HepG2 (cell line): ENCODE data around the gene DDX28. TPM values are rescaled to one million over a fixed set of nuclear protein-coding genes. Genes with fewer than 3 reads are reported as not detected.

Source experiments
- ARNT ChIP-seq: fragments of 450-650 bp; IDR thresholded peaks from 2 replicates; pipeline ENCODE4 v1.6.1; 2017
- ATF7 ChIP-seq, 2 experiments: fragments of 450-650 bp in 1 of 2; sonication (generic) in 1 of 2; formaldehyde crosslinking in 1 of 2; IDR thresholded peaks; 2 replicates each; pipeline versions ENCODE4 v1.4.0 to v1.6.1; 2016 to 2020; ENCODE audit warnings: antibody characterized with exemption in 1 of 2, mild to moderate bottlenecking in 1 of 2, missing genetic modification reagents in 1 of 2
- MBD4 ChIP-seq: IDR thresholded peaks from 2 replicates; pipeline ENCODE4 v1.6.1; 2012; ENCODE audit warnings: low read length, inconsistent platforms, borderline replicate concordance
- NCOA5 ChIP-seq: sonication (generic); formaldehyde crosslinking; IDR thresholded peaks from 2 replicates; pipeline ENCODE4 v1.4.0; 2020; ENCODE audit warnings: missing genetic modification reagents
- NPAS2 ChIP-seq: sonication (generic); formaldehyde crosslinking; IDR thresholded peaks from 2 replicates; pipeline ENCODE4 v1.8.0; 2022; ENCODE audit warnings: mild to moderate bottlenecking, missing genetic modification reagents, borderline replicate concordance
- NR2F6 ChIP-seq, 2 experiments: IDR thresholded peaks; 2 replicates each; pipeline ENCODE4 v1.6.1; 2016; ENCODE audit warnings: antibody characterized with exemption in 1 of 2, mild to moderate bottlenecking in 1 of 2
- PAX8 ChIP-seq: sonication (generic); formaldehyde crosslinking; IDR thresholded peaks from 2 replicates; pipeline ENCODE4 v1.8.0; 2022; ENCODE audit warnings: mild to moderate bottlenecking, missing genetic modification reagents, borderline replicate concordance
- PHF8 ChIP-seq: sonication (generic); formaldehyde crosslinking; IDR thresholded peaks from 2 replicates; pipeline ENCODE4 v1.5.0; 2020; ENCODE audit warnings: missing genetic modification reagents
- POLR2G ChIP-seq: fragments of 200-400 bp; formaldehyde crosslinking; IDR thresholded peaks from 2 replicates; pipeline ENCODE4 v1.6.1; 2018; ENCODE audit warnings: mild to moderate bottlenecking, low read depth, low read length, moderate library complexity
- PPARG ChIP-seq: conservative IDR thresholded peaks from 2 replicates; pipeline ENCODE4 v1.6.1; 2016; ENCODE audit warnings: missing biosample characterization, missing genetic modification reagents
- SAFB2 ChIP-seq: sonication (generic); formaldehyde crosslinking; IDR thresholded peaks from 2 replicates; pipeline ENCODE4 v1.5.1; 2020; ENCODE audit warnings: missing genetic modification reagents, low read depth, mild to moderate bottlenecking, borderline replicate concordance
- SRSF9 ChIP-seq: fragments of 200-400 bp; formaldehyde crosslinking; IDR thresholded peaks from 2 replicates; pipeline ENCODE4 v1.6.1; 2018; ENCODE audit warnings: borderline replicate concordance, mild to moderate bottlenecking, low read depth, low read length; ENCODE audit not compliant: insufficient read depth, poor library complexity, severe bottlenecking
- YEATS2 ChIP-seq: sonication (generic); formaldehyde crosslinking; IDR thresholded peaks from 2 replicates; pipeline ENCODE4 v1.4.0; 2020; ENCODE audit warnings: missing genetic modification reagents, borderline replicate concordance
- ZFP41 ChIP-seq: sonication (generic); formaldehyde crosslinking; IDR thresholded peaks from 2 replicates; pipeline ENCODE4 v1.4.0; 2020; ENCODE audit warnings: mild to moderate bottlenecking, missing genetic modification reagents, borderline replicate concordance
- ZNF12 ChIP-seq: sonication (generic); formaldehyde crosslinking; IDR thresholded peaks from 2 replicates; pipeline ENCODE4 v1.5.0; 2020; ENCODE audit warnings: missing genetic modification reagents
- ZNF225 ChIP-seq: sonication (generic); formaldehyde crosslinking; IDR thresholded peaks from 2 replicates; pipeline ENCODE4 v1.4.0; 2020; ENCODE audit warnings: mild to moderate bottlenecking, missing genetic modification reagents
- ZNF354B ChIP-seq: sonication (generic); formaldehyde crosslinking; IDR thresholded peaks from 2 replicates; pipeline ENCODE4 v1.8.0; 2022; ENCODE audit warnings: mild to moderate bottlenecking, missing genetic modification reagents
- ZNF468 ChIP-seq: sonication (generic); formaldehyde crosslinking; IDR thresholded peaks from 2 replicates; pipeline ENCODE4 v1.8.0; 2022; ENCODE audit warnings: mild to moderate bottlenecking, moderate library complexity, missing genetic modification reagents
- ZNF564 ChIP-seq: sonication (generic); formaldehyde crosslinking; IDR thresholded peaks from 2 replicates; pipeline ENCODE4 v1.8.1; 2023; ENCODE audit warnings: mild to moderate bottlenecking, missing genetic modification reagents
- ZNF629 ChIP-seq: sonication (generic); formaldehyde crosslinking; conservative IDR thresholded peaks from 2 replicates; pipeline ENCODE4 v1.5.0; 2020; ENCODE audit warnings: missing genetic modification reagents
- ZNF670 ChIP-seq: sonication (generic); formaldehyde crosslinking; IDR thresholded peaks from 2 replicates; pipeline ENCODE4 v1.8.0; 2022; ENCODE audit warnings: mild to moderate bottlenecking, missing genetic modification reagents, borderline replicate concordance
- ZNF83 ChIP-seq: sonication (generic); formaldehyde crosslinking; IDR thresholded peaks from 2 replicates; pipeline ENCODE4 v1.4.0; 2020; ENCODE audit warnings: missing genetic modification reagents, mild to moderate bottlenecking, borderline replicate concordance
- polyA plus RNA-seq, 8 experiments: library from polyadenylated mRNA; depleted of rRNA in 3 of 8; stranded (reverse) in 7 of 8; unstranded in 1 of 8; fragments of >200 nt; fragmentation: Illumina TruSeq in 4 of 8; extraction: Trizol in 4 of 8; gene quantifications; 2 replicates each; pipeline versions ENCODE4 v1.2.1 to v1.2.3, GENCODE V29; 2011 to 2016; ENCODE audit warnings: low read depth in 4 of 8, missing spikeins in 1 of 8, mixed read lengths in 1 of 8; ENCODE audit not compliant: insufficient read depth in 1 of 8
- total RNA-seq, 5 experiments: library from RNA; depleted of rRNA; stranded (reverse); fragments of >200 nt; fragmentation: Illumina TruSeq; extraction: Trizol; gene quantifications; 2 replicates each; pipeline ENCODE4 v1.2.3, GENCODE V29; 2016; ENCODE audit warnings: low read depth in 1 of 5
- TF ChIP-seq, protein P1 (sequence below): sonication (generic); formaldehyde crosslinking; IDR thresholded peaks from 2 replicates; pipeline ENCODE4 v1.4.0; 2020; ENCODE audit warnings: missing genetic modification reagents, borderline replicate concordance
- TF ChIP-seq, protein P2 (sequence below): fragments of 450-650 bp; IDR thresholded peaks from 2 replicates; pipeline ENCODE4 v1.6.1; 2016
- TF ChIP-seq, protein P3 (sequence below): sonication (generic); formaldehyde crosslinking; IDR thresholded peaks from 2 replicates; pipeline ENCODE4 v1.8.0; 2022; ENCODE audit warnings: missing genetic modification reagents, mild to moderate bottlenecking, moderate library complexity, borderline replicate concordance

DDX28 gene
- total and polyA plus RNA-seq, 2 of the 13 experiments (the other 11 are each of a cell fraction or from before 2014, with no cell fraction given), result 14.1 to 16.4 TPM

DNA sequence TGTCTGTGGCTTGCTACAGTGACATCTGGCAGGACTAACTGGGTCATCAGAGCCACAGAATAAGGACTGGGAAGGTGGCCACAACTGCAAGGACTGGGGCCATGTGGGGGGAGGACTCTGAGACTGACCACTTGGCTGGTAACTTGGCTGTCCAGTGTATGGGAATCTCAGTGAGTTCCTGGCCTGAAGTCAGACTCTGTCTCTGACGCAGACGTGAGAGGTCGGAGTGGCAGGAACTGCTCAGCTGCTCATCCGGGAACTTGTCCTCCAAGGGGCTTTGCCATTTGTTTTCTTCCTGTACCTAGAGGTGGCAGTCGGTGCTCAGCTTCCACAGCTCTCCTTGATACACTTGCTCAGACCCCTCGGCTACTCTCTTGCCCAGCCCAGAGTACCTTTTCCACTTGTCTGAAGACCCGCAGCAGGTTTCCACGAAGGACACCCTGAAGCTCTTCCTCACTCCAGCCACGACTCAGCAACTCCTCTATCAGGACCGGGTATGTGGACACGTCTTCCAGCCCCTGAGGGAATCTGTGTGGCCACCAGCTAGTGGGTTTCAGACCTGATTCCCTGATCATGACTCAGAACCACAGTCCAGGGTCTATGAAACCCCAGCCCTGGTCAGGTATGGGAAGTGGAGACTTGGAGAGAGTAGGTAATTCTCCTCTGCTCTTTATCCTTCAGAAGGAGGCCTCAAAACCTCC is 35.4 kb downstream of the DDX28 start (continued):
- TF ChIP-seq, protein P1, sequence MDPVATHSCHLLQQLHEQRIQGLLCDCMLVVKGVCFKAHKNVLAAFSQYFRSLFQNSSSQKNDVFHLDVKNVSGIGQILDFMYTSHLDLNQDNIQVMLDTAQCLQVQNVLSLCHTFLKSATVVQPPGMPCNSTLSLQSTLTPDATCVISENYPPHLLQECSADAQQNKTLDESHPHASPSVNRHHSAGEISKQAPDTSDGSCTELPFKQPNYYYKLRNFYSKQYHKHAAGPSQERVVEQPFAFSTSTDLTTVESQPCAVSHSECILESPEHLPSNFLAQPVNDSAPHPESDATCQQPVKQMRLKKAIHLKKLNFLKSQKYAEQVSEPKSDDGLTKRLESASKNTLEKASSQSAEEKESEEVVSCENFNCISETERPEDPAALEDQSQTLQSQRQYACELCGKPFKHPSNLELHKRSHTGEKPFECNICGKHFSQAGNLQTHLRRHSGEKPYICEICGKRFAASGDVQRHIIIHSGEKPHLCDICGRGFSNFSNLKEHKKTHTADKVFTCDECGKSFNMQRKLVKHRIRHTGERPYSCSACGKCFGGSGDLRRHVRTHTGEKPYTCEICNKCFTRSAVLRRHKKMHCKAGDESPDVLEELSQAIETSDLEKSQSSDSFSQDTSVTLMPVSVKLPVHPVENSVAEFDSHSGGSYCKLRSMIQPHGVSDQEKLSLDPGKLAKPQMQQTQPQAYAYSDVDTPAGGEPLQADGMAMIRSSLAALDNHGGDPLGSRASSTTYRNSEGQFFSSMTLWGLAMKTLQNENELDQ, result 0 out of 2 replicates have a peak, but pooled peaks have one; percentile 5
- TF ChIP-seq NPAS2 (CRISPR knock-in tag) (no peak), NR2F6 (IDR thresholded peaks at IDR 0.05) (no peak), NR2F6 (CRISPR knock-in tag; IDR thresholded peaks at IDR 0.05) (0 out of 2 replicates have a peak, but pooled peaks have one; percentile 11), ZNF354B (no peak), MBD4 (no peak), ZFP41 (CRISPR knock-in tag) (no peak), ZNF12 (no peak), ATF7 (IDR thresholded peaks at IDR 0.05) (no peak), ATF7 (CRISPR knock-in tag; IDR thresholded peaks at IDR 0.05) (no peak), SRSF9 (no peak), POLR2G (peak; percentile 30; the same call in 1 of the 2 replicates), PPARG (no peak), PAX8 (CRISPR knock-in tag) (no peak), YEATS2 (CRISPR knock-in tag) (peak; percentile 48; the same call in 1 of the 2 replicates), ZNF564 (CRISPR knock-in tag) (no peak), ZNF670 (0 out of 2 replicates have a peak, but pooled peaks have one; percentile 27), ZNF468 (CRISPR knock-in tag) (no peak), ZNF83 (CRISPR knock-in tag) (no peak), SAFB2 (no peak), ZNF629 (CRISPR knock-in tag) (no peak), ZNF225 (CRISPR knock-in tag) (no peak), ARNT (no peak), NCOA5 (no peak), PHF8 (CRISPR knock-in tag) (0 out of 2 replicates have a peak, but pooled peaks have one; percentile 32)
- TF ChIP-seq, protein P2, sequence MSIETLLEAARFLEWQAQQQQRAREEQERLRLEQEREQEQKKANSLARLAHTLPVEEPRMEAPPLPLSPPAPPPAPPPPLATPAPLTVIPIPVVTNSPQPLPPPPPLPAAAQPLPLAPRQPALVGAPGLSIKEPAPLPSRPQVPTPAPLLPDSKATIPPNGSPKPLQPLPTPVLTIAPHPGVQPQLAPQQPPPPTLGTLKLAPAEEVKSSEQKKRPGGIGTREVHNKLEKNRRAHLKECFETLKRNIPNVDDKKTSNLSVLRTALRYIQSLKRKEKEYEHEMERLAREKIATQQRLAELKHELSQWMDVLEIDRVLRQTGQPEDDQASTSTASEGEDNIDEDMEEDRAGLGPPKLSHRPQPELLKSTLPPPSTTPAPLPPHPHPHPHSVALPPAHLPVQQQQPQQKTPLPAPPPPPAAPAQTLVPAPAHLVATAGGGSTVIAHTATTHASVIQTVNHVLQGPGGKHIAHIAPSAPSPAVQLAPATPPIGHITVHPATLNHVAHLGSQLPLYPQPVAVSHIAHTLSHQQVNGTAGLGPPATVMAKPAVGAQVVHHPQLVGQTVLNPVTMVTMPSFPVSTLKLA, result no peak
- TF ChIP-seq, protein P3, sequence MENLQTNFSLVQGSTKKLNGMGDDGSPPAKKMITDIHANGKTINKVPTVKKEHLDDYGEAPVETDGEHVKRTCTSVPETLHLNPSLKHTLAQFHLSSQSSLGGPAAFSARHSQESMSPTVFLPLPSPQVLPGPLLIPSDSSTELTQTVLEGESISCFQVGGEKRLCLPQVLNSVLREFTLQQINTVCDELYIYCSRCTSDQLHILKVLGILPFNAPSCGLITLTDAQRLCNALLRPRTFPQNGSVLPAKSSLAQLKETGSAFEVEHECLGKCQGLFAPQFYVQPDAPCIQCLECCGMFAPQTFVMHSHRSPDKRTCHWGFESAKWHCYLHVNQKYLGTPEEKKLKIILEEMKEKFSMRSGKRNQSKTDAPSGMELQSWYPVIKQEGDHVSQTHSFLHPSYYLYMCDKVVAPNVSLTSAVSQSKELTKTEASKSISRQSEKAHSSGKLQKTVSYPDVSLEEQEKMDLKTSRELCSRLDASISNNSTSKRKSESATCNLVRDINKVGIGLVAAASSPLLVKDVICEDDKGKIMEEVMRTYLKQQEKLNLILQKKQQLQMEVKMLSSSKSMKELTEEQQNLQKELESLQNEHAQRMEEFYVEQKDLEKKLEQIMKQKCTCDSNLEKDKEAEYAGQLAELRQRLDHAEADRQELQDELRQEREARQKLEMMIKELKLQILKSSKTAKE, result no peak
